Breast epithelium (tissue), 4 donors: Measurements from ENCODE around the gene NR1H2. TPM values are rescaled to one million over a fixed set of nuclear protein-coding genes. Genes with fewer than 3 reads are reported as not detected.

Experiments
- DNase-seq, 2 donors: peaks; one replicate each; pipeline ENCODE4 v3.0.0-alpha.2; 2019; ENCODE audit warnings: low spot score in 2 of 2
- H3K27ac ChIP-seq, 2 donors: fragments of 200-600 bp; sonication (generic) in 1 of 2; one replicate each; pipeline ENCODE4 v1.5.1; 2016 to 2019; ENCODE audit warnings: mild to moderate bottlenecking in 1 of 2
- H3K27me3 ChIP-seq, 2 donors: fragments of 200-600 bp; sonication (generic) in 1 of 2; one replicate each; pipeline versions ENCODE4 v1.5.1 to v1.6.0; 2017 to 2019; ENCODE audit warnings: control low read depth in 1 of 2, mild to moderate bottlenecking in 1 of 2
- H3K36me3 ChIP-seq: fragments of 200-600 bp; one replicate; pipeline ENCODE4 v1.5.1; 2019
- H3K4me1 ChIP-seq, 2 donors: fragments of 200-600 bp; sonication (generic); one replicate each; pipeline ENCODE4 v1.5.1; 2016 to 2019; ENCODE audit warnings: control low read depth in 1 of 2
- H3K4me3 ChIP-seq, 3 donors: fragments of 200-600 bp; sonication (generic); 1 replicate in 2 of 3; 2 replicates in 1 of 3; pipeline ENCODE4 v1.5.1; 2016 to 2019; ENCODE audit warnings: mild to moderate bottlenecking in 3 of 3, moderate library complexity in 2 of 3
- H3K9me3 ChIP-seq, 2 donors: fragments of 200-600 bp; sonication (generic) in 1 of 2; one replicate each; pipeline ENCODE4 v1.5.1; 2016 to 2019; ENCODE audit warnings: control low read depth in 1 of 2
- POLR2A ChIP-seq: fragments of 450-650 bp; IDR thresholded peaks from one replicate; pipeline ENCODE4 v1.6.1; 2016; ENCODE audit warnings: antibody characterized with exemption, mild to moderate bottlenecking, moderate library complexity
- POLR2AphosphoS5 ChIP-seq, 3 donors: sonication (generic); formaldehyde crosslinking; IDR thresholded peaks; one replicate each; pipeline ENCODE4 v1.6.1; 2017; ENCODE audit warnings: antibody characterized with exemption in 3 of 3
- intact Hi-C: fragments of 100-400 bp; cut with DNase I; formaldehyde crosslinking; loops from one replicate; pipeline ENCODE4 v1.15.1; 2023; ENCODE audit warnings: low total_unique reads
- total RNA-seq, 3 donors: library from RNA; depleted of rRNA; stranded (reverse); fragments of >200 nt; gene quantifications; one replicate each; pipeline ENCODE4 v1.1.0, GENCODE V29; 2016
- TF ChIP-seq, protein P1 (sequence below), 3 donors: fragments of 450-650 bp; IDR thresholded peaks; one replicate each; pipeline ENCODE4 v1.5.1; 2016 to 2017; ENCODE audit warnings: antibody characterized with exemption in 3 of 3, mild to moderate bottlenecking in 3 of 3, moderate library complexity in 3 of 3

NR1H2 gene
- total RNA-seq, 3 donors from 2014 or later, result 71.0 to 105 (median 87.5) TPM

- intact Hi-C loops, result no loop called here
- Histone ChIP-seq H3K9me3 (no peaks in the 10 kb centered on the region), H3K27ac (no peak overlapping the region), H3K27me3 (no peaks in the 10 kb centered on the region), H3K4me3 (no peak overlapping the region), H3K36me3 (peaks cover 8% of the 10 kb centered on the region), H3K4me1 (no peaks in the 10 kb centered on the region)
- TF ChIP-seq, protein P1, sequence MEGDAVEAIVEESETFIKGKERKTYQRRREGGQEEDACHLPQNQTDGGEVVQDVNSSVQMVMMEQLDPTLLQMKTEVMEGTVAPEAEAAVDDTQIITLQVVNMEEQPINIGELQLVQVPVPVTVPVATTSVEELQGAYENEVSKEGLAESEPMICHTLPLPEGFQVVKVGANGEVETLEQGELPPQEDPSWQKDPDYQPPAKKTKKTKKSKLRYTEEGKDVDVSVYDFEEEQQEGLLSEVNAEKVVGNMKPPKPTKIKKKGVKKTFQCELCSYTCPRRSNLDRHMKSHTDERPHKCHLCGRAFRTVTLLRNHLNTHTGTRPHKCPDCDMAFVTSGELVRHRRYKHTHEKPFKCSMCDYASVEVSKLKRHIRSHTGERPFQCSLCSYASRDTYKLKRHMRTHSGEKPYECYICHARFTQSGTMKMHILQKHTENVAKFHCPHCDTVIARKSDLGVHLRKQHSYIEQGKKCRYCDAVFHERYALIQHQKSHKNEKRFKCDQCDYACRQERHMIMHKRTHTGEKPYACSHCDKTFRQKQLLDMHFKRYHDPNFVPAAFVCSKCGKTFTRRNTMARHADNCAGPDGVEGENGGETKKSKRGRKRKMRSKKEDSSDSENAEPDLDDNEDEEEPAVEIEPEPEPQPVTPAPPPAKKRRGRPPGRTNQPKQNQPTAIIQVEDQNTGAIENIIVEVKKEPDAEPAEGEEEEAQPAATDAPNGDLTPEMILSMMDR (IDR thresholded peaks at IDR 0.05), result no peak
- TF ChIP-seq POLR2AphosphoS5 (IDR thresholded peaks at IDR 0.05) (no peak), POLR2A (no peak)
- DNase-seq, result no peak
These were observed 30.0 kb downstream of the NR1H2 start for GRCh38 chr19:50406156-50406820.

DNA sequence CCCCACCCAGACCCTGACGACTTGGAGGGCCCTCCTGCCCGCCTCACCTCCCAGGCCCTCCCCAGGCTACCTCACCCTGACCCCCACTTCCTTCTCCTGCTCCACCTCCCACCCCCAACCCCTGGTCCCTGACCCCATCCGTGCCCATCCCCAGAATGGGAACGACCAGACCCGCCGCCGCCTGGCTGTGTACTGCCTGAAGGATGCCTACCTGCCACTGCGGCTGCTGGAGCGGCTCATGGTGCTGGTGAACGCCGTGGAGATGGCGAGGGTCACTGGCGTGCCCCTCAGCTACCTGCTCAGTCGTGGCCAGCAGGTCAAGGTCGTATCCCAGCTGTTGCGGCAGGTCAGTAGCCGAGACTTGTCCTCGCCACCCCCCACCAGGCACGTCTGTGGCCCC lies 30.6 kb downstream of the NR1H2 start:
- intact Hi-C loops, result no loop called here
- Histone ChIP-seq H3K36me3 (peaks cover 8% of the 10 kb centered on the region), H3K4me3 (no peak overlapping the region), H3K27ac (no peak overlapping the region), H3K4me1 (no peaks in the 10 kb centered on the region), H3K27me3 (no peaks in the 10 kb centered on the region), H3K9me3 (no peaks in the 10 kb centered on the region)
- DNase-seq, result no peak
- TF ChIP-seq, protein P1 (IDR thresholded peaks at IDR 0.05), result no peak
- TF ChIP-seq POLR2A, result no peak
- TF ChIP-seq POLR2AphosphoS5 (IDR thresholded peaks at IDR 0.05), result no peak

GRCh38 chr19:50409347-50409746 lies 33.1 kb downstream of the NR1H2 start:
- H3K4me3 ChIP-seq, result no peak overlapping the region

DNA sequence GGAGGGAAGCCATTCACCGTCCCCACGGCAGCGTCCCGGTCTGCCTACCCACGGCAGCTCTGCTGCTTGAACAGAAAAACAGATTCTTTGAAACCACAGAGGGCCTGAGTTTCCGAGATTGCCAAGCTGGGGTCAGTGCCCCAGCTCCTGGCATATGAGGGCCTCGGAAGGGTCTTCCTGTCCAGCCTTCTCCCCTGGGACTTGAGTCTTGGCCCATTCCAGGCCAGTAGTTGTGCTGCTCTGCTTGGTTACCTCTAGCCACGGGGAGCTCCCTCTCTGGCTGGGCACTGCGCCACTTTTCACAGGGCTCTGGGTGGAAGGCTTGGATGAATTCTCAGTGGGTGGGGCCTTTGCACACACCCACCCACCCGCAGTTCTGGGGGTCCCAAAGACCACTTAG lies 33.9 kb downstream of the NR1H2 start:
- peaks cover 8% of the 10 kb centered on the region for H3K36me3 ChIP-seq
- H3K27me3 ChIP-seq, result no peaks in the 10 kb centered on the region
- TF ChIP-seq POLR2A, result no peak
- TF ChIP-seq POLR2AphosphoS5 (IDR thresholded peaks at IDR 0.05), result no peak
- TF ChIP-seq, protein P1 (IDR thresholded peaks at IDR 0.05), result no peak
- no peak overlapping the region for H3K4me3 ChIP-seq
- no peak overlapping the region for H3K27ac ChIP-seq
- no peaks in the 10 kb centered on the region for H3K9me3 ChIP-seq
- no peak for DNase-seq
- no peaks in the 10 kb centered on the region for H3K4me1 ChIP-seq
- intact Hi-C loops, result no loop called here

More at GRCh38 chr19:50409347-50409746, 33.1 kb downstream of the NR1H2 start:
- DNase-seq, result no peak
- no peaks in the 10 kb centered on the region for H3K4me1 ChIP-seq
- peaks cover 8% of the 10 kb centered on the region for H3K36me3 ChIP-seq
- TF ChIP-seq, protein P1 (IDR thresholded peaks at IDR 0.05), result no peak
- no peak for TF ChIP-seq POLR2AphosphoS5 (IDR thresholded peaks at IDR 0.05)
- no peak for TF ChIP-seq POLR2A
- intact Hi-C loops, result no loop called here
- H3K27ac ChIP-seq, result no peak overlapping the region
- no peaks in the 10 kb centered on the region for H3K27me3 ChIP-seq
- no peaks in the 10 kb centered on the region for H3K9me3 ChIP-seq

DNA sequence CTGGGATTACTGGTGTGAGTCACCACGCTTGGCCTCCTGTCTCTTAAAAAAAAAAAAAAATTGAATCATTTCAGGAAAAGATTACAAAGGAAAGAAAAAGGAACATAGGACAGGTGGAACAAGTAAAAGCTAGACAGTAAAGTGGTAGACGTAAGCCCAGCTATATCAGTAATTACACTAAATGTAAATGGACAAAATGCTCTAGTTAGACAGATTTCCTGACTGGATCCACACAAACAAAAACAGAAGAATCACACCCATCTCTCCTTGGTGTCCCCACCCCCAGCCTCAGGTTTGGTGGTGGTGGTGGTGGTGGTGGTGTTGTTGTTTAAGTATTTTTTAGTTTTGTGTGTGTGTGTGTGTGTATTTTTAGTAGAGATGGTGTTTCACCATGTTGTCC lies 36.2 kb downstream of the NR1H2 start:
- TF ChIP-seq, protein P1 (IDR thresholded peaks at IDR 0.05), result no peak
- TF ChIP-seq POLR2A (no peak), POLR2AphosphoS5 (IDR thresholded peaks at IDR 0.05) (no peak)
- Histone ChIP-seq H3K4me3 (no peak overlapping the region), H3K4me1 (no peaks in the 10 kb centered on the region), H3K36me3 (peaks cover 8% of the 10 kb centered on the region), H3K27me3 (peaks cover 0 to 9% of the 10 kb centered on the region in 2 donors), H3K9me3 (no peaks in the 10 kb centered on the region), H3K27ac (no peak overlapping the region)
- DNase-seq, result no peak
- intact Hi-C loops, result no loop called here
